Anterior cingulate cortex (tissue), 58 donors: ENCODE data around the gene DGKB.
A peak's percentile ranks its signal among the peaks of the same experiment; 100 is the strongest.

Experiments
- DNase-seq, 58 donors: peaks; one replicate each; lab custom pipeline; 2025; lab: John Stamatoyannopoulos, UW

DGKB gene

GRCh38 chr7:14698239-14698638, 204.3 kb downstream of the DGKB start:
- no peak for DNase-seq

- DNase-seq, result no peak
Measured at GRCh38 chr7:14697684-14698083, 204.9 kb downstream of the DGKB start.

- DNase-seq, result peak in 33 of 58 donors; percentile 0 to 76 (median 23)
Measured at GRCh38 chr7:14691597-14692203, 210.9 kb downstream of the DGKB start.

GRCh38 chr7:14691034-14691433, 211.5 kb downstream of the DGKB start:
- DNase-seq, result no peak

- no peak for DNase-seq
Measured at GRCh38 chr7:14690486-14690885, 212.1 kb downstream of the DGKB start.

- DNase-seq, result no peak
Measured at GRCh38 chr7:14690075-14690474, 212.5 kb downstream of the DGKB start.

- DNase-seq, result no peak
Measured at GRCh38 chr7:14688208-14688607, 214.3 kb downstream of the DGKB start.

GRCh38 chr7:14687777-14688176, 214.8 kb downstream of the DGKB start:
- no peak for DNase-seq

- DNase-seq, result no peak
Measured at GRCh38 chr7:14687241-14687640, 215.3 kb downstream of the DGKB start.

GRCh38 chr7:14685167-14685566, 217.4 kb downstream of the DGKB start:
- DNase-seq, result no peak

- no peak for DNase-seq
Measured at GRCh38 chr7:14682910-14683465, 219.6 kb downstream of the DGKB start.

- DNase-seq, result no peak
Measured at GRCh38 chr7:14676896-14677295, 225.7 kb downstream of the DGKB start.

- DNase-seq, result no peak
Measured at GRCh38 chr7:14673202-14673601, 229.3 kb downstream of the DGKB start.

GRCh38 chr7:14666913-14667312, 235.6 kb downstream of the DGKB start:
- DNase-seq, result no peak

- DNase-seq, result no peak
Measured at GRCh38 chr7:14666304-14666703, 236.2 kb downstream of the DGKB start.

GRCh38 chr7:14639801-14640200, 262.8 kb downstream of the DGKB start:
- DNase-seq, result no peak

GRCh38 chr7:14639329-14639728, 263.2 kb downstream of the DGKB start:
- DNase-seq, result no peak

GRCh38 chr7:14637968-14638367, 264.6 kb downstream of the DGKB start:
- DNase-seq, result no peak

GRCh38 chr7:14635955-14636354, 266.6 kb downstream of the DGKB start:
- DNase-seq, result no peak

- no peak for DNase-seq
Measured at GRCh38 chr7:14630048-14630447, 272.5 kb downstream of the DGKB start.

- no peak for DNase-seq
Measured at GRCh38 chr7:14628516-14628915, 274.0 kb downstream of the DGKB start.

GRCh38 chr7:14626076-14626475, 276.5 kb downstream of the DGKB start:
- no peak for DNase-seq

GRCh38 chr7:14622559-14622958, 280.0 kb downstream of the DGKB start:
- no peak for DNase-seq
